ENCODE data around the gene ATP5F1D.
"Not testable (repeated sequence)": the region's sequence is repeated elsewhere in the genome, so short reads cannot be mapped to it uniquely, and the experiment has no call there.

ATP5F1D gene

DNA sequence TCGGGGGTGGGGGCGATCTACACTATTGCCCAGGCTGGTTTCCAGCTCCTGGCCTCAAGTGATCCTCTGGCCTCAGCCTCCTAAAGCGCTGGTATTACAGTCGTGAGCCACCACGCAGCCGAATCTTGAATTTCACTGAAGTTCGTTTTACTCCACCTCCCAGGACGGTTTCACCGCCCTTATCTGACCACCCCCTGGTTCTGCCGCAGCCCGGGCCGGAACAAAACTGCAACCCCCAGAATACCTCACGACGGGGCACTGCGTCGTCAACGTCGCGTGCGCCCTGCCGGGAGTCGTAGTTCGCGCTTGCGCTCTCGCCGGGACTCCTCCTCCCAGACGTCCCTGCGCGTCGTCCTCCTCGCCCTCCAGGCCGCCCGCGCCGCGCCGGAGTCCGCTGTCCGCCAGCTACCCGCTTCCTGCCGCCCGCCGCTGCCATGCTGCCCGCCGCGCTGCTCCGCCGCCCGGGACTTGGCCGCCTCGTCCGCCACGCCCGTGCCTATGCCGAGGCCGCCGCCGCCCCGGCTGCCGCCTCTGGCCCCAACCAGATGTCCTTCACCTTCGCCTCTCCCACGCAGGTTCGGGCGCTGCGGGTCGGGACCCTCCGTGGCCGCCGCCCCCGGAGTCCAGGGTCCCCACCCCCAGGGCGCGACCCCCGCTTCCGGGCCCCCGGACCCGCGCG lies at the start of gene ATP5F1D:
Gene ATP5F1D (plus strand): TSS at position 335 of the 679 bp plus-strand sequence. CDS start 100 bp downstream, at position 435.
- DNase-seq = peak; percentile 96

DNA sequence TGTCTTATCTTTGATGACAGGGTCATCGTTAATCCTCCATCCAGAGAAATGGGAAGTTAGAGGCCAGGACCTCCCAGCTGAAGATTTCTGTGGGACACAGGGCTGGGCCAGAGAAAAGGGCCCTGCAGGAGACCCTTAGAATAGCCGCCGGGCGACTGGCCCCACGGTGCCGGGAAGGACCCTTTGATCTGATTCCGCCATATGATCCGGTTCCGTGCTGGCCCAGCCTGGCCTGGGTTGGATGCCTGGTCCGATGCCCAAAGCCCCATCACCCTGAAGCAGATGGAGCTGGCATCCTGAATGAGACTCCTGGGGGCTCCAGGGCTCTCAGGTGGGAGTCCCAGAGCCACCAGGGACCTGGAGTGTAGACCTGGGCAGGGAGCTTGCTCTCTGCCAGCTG lies 42.0 kb upstream of the ATP5F1D start:
- DNase-seq = no peak

DNA sequence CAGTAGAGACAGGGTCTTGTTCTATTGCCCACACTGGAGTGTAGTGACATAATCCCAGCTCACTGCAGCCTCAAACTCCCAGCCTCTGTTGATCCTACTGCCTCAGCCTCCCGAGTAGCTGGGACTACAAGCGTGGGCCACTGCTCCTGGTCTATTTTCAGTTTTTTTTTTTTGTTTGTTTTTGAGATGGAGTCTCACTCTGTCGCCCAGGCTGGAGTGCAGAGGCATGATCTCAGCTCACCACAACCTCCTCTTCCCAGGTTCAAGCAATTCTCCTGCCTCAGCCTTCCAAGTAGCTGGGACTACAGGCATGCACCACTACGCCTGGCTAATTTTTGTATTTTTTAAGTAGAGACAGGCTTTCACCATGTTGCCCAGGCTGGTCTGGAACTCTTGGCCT lies 40.9 kb upstream of the ATP5F1D start:
- DNase-seq = not testable (repeated sequence)

DNA sequence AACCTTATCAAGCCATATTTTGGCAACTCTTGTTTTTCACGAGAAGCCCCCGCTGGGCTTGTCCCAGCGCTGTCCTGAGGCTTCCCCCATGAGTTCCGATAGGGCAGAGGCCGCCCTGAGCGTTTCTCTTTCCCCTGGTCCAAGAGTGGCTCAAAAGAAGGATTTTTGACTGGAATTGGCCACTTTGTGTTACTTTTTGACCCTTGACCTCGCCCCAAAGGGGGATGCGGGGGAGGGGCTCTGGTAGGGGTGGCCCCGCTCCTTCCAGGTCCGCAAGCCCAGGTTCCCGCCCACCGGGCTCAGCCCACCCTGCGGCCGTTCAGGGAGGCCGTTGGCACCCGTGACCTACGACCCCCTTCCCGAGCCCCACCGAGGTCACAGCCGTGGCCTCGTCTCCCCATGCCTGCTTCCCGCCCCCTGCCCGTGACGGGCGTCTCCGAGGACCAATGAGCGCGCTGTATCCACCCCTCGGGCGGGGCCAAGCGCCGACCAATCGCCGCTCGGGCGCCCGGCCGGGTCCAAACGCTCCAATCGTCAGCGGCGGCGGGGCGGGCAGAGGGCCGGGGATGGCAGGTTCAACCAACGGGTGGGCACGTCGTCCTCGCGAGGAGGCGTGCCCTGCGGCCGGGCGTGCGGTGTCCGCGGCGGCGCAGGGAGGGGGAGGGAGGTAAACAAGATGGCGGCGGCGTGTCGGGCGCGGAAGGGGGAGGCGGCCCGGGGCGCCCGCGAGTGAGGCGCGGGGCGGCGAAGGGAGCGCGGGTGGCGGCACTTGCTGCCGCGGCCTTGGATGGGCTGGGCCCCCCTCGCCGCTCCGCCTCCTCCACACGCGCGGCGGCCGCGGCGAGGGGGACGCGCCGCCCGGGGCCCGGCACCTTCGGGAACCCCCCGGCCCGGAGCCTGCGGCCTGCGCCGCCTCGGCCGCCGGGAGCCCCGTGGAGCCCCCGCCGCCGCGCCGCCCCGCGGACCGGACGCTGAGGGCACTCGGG lies 36.1 kb upstream of the ATP5F1D start, which contains the start of gene STK11:
Gene STK11 (plus strand): TSS at position 665 of the 986 bp plus-strand sequence. CDS start 1,136 bp downstream, outside the sequence.
- peak; percentile 100 for DNase-seq

DNA sequence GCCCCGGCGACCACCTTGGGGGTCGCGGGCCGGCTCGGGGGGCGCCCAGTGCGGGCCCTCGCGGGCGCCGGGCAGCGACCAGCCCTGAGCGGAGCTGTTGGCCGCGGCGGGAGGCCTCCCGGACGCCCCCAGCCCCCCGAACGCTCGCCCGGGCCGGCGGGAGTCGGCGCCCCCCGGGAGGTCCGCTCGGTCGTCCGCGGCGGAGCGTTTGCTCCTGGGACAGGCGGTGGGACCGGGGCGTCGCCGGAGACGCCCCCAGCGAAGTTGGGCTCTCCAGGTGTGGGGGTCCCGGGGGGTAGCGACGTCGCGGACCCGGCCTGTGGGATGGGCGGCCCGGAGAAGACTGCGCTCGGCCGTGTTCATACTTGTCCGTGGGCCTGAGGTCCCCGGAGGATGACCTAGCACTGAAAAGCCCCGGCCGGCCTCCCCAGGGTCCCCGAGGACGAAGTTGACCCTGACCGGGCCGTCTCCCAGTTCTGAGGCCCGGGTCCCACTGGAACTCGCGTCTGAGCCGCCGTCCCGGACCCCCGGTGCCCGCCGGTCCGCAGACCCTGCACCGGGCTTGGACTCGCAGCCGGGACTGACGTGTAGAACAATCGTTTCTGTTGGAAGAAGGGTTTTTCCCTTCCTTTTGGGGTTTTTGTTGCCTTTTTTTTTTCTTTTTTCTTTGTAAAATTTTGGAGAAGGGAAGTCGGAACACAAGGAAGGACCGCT lies 35.2 kb upstream of the ATP5F1D start:
- peak; percentile 26 for DNase-seq

DNA sequence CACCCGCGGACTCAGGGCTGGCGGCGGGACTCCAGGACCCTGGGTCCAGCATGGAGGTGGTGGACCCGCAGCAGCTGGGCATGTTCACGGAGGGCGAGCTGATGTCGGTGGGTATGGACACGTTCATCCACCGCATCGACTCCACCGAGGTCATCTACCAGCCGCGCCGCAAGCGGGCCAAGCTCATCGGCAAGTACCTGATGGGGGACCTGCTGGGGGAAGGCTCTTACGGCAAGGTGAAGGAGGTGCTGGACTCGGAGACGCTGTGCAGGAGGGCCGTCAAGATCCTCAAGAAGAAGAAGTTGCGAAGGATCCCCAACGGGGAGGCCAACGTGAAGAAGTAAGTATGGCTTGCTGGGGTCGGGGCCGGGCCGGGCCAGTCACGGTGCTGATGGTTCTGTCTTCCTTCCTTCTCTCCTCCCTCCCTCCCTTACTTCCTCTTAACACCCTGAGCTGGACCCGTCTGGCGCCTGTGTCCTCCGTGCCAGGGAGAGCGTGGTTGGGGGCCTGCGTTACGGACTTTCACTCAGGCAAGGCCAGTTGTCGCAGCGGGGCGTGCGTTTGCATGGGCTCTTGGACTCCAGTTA lies 34.6 kb upstream of the ATP5F1D start:
- peak; percentile 47 for DNase-seq

DNA sequence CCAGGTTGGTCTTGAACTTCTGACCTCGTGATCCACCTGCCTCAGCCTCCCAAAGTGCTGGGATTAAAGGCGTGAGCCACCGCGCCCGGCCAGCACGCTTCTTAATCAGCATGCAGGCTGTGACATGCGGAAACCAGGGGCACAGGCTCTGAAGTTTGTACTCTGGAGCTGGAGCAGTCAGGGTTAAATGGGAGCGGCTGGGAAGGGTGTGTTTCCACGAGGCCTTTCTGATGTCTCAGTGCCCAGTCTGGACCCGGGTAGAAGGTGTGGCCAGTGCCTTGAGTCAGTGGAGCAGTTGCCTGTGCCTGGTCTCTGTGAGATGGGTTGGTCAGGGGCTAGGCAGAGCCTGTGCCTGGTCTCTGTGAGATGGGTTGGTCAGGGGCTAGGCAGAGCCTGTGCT lies 32.7 kb upstream of the ATP5F1D start:
- DNase-seq = not testable (repeated sequence)

DNA sequence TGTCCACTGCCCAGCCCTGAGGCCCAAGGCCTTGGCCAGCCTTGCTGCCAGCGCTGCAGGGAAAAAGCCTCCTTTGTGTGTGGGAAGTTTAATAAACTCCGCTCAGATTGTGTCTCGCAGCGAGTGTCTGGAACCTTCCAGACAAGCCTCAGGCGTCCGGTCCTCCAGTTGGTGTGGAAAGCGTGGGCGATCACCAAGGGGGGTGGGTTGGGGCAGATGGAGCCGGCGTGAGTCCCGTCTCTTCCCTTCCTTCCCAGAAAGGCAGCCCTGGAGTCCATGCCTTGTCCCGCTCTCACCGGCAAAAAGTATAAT lies 31.4 kb upstream of the ATP5F1D start:
- DNase-seq = no peak

DNA sequence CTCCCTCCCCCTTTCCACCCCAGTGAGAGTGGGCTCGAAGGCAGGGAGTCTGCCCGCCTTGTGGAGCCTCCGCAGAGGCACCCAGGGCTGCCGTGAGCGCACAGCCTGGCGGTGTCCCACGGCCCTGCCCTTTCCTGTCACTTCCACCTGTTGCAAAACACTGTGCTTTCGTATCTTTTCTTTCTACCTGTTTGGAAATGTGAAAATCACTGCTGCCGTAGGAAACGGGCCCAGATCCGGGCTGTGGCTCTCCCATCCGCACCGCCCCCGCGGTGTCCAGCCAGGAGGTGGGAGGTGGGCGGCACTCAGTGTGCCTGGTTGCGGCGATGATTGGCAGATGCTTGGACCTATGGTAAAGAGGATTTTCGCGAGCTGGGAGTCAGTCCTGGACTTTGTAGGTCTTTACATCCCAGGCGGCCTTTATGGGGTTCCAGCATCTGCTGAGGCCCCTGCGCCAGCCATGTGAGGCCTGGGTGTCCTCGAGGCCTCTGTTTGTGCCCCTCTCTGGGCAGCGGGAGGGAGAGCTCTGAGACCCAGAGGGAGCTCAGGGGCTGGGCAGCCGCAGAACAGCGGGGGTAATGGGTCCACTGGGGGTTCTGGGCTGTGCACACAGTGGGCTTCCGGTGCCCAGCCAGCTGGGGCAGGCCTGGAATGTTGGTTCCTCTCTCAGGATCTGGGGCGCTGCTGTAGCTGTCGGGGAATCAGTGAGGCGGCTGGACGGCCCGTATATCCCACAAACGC lies 29.9 kb upstream of the ATP5F1D start:
- no peak for DNase-seq

DNA sequence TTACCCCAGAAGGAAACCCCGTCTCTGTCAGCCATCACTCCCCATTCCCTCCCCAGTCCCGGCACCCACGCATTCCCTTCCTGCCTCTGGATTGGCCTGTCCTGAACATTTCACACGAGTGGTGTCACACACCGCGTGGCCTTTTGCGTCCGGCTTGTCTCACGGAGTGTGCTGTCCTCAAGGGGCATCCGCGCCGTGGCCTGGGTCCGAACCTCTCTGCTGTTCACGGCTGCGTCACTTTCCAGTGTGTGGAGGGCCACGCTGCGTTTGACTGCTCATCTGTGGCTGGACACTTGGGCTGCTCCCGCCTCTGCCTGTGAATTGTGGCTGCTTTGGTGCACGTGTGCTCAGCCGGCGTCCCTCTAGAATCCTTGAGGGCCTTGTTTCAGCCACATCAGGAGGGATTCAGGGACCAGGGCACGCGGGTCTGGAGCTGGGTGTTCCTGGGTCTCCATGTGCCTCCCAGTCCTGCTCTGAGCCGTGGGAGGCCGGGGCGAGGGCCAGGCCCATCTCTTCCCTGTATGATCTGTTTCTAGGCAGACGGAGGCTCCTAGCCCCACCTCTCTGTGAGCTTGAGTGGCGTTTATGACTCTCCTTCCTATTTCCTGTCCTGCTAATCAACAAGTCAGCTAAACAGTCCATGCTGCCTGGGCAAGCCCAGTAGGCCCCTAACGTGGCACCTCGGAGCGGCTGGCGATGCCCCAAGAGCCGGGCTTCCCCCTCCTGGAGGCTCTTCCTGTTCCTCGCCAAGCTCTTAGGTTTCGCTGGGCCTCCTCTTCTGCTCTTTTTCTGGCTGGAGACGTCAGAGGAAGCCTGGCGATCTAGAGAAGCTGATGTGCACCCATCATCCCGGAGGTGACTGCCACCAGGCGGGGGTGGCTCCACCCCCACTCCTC lies 27.9 kb upstream of the ATP5F1D start:
- DNase-seq = peak; percentile 72

DNA sequence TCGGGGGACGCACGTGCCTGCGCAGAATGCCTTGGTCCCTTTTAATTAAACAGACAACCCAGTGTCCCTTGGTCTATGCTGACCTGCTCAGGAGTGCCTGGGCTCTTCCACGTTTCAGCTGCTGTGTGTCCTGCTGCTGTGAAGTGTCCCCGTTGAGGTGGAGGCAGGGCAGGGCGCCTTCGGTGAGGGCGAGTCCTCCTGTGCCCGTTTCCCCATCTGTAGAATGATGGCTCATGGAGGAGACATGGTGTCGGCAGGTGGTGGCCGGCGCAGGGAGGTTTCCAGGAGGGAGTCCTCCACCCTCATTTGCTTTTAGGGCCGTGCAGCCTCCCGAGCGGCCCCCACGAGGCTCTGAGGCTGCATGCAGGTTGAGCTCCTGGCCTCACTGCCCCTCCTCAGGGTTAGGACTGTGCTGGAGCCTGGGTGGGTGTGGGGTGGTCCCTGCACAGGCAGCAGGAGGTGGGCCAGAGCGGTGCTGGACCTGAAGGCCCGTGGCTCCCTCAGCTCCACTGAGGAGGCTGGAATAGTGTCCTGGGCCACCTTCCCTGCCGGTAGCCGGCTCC lies 27.2 kb upstream of the ATP5F1D start:
- DNase-seq = no peak

DNA sequence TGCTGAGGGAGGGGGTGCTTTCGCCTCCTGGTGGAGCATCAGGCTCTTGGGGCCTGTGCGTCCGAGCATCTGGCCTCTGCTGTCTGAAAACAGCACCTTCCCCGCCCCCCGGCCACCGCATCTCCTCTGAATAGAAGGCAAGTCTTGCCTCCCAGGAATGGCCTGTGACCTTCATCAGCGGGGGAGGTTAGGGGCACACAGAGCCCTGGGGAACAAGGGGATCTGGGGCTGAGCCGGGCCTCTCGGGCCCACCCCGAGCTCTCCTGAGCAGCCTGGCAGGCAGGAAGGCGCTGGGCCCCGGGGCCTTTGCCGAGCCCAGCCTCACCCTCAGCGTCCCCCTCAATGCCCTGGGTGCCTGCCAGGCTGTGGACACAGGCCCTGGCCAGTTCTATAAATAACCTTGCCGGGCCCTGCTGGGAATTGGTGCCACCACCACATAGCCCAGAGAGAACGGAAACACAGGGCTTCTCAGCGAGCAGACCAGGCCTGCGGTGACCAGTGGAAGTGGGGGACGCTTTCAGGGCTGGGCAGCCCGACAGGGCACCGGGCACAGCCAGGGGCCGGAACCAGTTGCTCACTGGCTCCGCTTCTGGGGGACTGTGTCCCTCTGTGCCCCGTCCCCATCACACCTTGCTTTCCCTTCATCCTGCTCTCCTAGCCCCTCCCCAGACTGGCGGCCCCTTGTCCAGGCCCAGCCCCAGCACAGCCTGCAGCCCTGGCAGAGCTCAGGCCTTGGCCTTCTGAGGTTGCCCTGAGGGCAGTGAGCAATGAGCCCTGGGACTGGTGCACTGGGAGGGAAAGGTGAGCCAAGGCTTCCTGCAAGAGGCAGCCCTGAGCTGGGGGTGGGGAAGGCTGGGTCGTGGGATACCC lies 26.5 kb upstream of the ATP5F1D start:
- no peak for DNase-seq

DNA sequence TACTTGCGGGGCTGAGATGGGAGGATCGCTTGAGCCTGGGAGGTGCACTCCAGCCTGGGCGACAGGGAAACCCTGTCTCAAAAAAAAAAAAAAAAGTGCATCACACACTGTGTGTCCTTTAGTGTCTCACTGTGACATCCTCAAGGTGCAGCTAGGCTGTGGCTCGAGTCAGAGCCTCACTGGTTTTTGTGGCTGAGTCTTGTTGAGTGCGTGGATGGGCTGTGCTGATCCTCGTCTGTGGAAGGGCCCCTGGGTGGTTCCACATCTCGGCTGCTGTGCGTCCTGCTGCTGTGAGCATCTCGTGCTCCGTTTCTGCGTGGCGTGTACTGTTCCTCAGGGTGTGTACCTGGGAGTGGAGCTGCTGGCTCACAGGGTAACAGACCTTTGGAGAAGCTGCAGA lies 24.8 kb upstream of the ATP5F1D start:
- DNase-seq = no peak

DNA sequence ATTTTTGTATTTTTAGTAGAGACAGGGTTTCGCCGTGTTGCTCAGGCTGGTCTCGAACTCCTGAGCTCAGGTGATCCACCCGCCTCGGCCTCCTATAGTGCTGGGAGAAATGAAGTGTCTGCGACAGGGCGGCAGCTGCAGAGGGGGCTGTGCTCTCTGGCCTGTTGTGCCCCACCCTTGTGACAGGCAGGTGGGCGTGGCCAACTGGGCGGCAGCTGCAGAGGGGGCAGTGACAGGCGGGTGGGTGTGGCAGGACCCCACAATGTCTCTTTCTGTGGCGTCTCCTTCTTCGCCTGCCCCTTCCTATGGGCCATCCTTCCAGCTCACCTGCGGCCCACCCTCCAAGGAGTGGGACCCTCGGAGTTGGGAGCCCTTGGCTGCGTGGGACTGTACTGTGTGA lies 24.2 kb upstream of the ATP5F1D start:
- no peak for DNase-seq

DNA sequence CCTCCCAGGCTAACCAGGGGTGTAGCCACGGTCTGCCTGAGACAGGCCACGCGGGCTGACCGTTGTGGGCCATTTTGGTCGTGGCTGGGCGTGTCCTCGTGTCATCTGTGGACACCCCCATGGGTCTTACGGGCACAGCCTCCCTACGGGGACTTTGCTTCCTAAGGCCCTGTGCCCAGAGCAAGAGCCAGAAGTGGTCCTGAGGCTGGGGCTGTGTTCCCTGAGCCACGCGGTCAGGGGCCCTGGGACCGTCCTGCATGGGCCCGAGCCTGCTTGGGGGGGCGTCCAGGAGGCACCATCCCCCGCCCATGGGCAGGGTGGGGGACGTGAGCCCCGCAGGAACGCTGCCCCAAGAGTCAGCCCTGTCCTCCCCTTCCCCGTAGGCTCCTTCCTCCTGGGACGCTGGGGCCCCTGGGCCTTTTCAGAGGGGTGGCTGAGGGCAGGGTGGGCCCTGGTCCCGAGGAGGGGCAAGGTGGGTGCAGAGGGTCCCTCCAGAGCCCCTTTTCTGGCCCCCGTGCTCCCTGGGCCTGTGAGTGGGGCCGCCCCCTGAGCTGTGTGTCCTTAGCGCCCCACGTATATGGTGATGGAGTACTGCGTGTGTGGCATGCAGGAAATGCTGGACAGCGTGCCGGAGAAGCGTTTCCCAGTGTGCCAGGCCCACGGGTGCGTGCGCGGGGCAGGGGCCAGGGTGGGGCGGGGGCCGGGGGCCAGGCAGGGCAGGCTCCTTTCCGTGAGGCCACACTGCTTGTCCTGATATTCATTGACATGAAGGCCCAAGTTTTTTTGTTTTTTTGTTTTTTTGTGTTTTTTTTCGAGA lies 22.6 kb upstream of the ATP5F1D start:
- DNase-seq = no peak

DNA sequence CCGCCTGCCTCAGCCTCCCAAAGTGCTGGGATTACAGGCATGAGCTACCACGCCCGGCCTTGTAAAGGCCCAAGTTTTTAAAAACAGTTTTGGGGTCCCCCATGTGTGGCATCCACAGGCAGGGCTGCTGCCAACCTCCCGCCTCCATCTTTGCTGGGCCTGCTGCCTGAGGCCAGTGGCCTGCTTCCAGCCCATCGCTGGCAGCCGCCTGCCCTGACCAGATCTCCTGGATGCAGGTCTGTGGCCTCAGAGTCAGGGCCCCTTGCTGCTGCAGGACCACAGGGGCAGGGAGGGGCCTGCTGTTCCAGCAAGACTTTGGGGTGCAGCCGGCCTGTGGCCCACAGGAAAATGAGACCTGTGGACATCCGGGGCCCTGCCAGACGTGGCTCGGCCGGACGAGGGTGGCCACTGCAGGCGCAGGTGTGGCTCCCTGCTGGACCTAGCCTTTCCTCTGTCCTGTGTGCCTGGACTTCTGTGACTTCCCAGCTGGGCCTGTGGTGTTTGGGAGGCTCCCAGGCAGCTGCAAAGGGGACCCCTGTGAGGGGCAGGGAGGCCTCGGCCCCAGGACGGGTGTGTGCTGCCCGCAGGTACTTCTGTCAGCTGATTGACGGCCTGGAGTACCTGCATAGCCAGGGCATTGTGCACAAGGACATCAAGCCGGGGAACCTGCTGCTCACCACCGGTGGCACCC lies 21.6 kb upstream of the ATP5F1D start:
- no peak for DNase-seq

DNA sequence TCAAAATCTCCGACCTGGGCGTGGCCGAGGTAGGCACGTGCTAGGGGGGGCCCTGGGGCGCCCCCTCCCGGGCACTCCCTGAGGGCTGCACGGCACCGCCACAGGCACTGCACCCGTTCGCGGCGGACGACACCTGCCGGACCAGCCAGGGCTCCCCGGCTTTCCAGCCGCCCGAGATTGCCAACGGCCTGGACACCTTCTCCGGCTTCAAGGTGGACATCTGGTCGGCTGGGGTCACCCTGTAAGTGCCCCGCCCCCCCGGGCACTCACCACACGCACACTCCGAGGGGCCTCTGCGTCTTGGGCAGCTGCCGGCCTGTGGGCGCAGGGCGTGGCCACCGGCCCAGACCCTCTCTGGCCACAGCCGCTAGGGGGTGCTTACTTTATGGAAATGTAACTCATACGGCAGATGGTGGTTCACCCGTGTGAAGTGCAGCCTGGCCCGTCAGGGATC lies 21.0 kb upstream of the ATP5F1D start:
- no peak for DNase-seq
